NCI-H446 (cell line): ENCODE data around the gene VKORC1L1.
"Not testable (repeated sequence)": the region's sequence is repeated elsewhere in the genome, so short reads cannot be mapped to it uniquely, and the experiment has no call there.

Experiments used
- DNase-seq, 2 experiments: peaks; one replicate each; lab custom pipeline; 2025; lab: John Stamatoyannopoulos, UW

Gene VKORC1L1

DNA sequence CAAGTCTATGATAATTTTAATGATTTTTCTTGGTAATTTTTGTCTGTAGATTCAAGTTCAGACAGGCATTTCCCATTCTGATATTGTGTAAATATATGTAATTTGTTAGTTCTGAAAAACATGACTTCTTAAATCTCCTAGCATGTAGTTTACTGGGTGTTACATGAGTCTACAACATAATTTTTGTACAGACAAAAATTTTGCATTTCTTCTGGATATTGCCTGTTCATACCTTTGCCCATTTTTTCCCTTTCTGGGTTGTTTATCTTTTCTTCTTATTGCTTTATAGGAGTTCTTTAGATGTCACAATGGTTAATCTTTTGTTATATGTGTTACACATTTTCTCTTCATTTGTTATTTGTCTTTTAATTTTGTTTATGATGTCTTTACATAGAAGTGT is 12.1 kb downstream of the VKORC1L1 start:
- not testable (repeated sequence) for DNase-seq

DNA sequence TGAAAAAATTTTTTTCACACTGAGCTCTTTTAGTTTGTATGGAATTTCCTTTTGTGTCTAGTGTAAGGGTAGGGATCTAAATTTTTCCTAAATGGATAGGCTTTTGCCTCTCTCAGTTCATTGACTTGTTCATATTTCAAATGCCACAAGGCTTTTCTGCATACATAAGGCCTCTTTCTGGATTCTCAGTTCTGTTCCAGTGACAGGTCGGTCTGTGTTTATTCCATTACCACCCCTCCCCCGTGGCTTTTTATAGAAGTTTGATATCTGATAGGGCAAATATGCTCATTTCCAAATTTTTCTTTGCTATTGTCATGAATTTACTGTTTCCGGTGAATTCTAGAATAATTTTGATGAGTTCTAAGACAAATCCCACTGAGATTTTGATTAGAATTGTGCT is 12.7 kb downstream of the VKORC1L1 start:
- not testable (repeated sequence) for DNase-seq

DNA sequence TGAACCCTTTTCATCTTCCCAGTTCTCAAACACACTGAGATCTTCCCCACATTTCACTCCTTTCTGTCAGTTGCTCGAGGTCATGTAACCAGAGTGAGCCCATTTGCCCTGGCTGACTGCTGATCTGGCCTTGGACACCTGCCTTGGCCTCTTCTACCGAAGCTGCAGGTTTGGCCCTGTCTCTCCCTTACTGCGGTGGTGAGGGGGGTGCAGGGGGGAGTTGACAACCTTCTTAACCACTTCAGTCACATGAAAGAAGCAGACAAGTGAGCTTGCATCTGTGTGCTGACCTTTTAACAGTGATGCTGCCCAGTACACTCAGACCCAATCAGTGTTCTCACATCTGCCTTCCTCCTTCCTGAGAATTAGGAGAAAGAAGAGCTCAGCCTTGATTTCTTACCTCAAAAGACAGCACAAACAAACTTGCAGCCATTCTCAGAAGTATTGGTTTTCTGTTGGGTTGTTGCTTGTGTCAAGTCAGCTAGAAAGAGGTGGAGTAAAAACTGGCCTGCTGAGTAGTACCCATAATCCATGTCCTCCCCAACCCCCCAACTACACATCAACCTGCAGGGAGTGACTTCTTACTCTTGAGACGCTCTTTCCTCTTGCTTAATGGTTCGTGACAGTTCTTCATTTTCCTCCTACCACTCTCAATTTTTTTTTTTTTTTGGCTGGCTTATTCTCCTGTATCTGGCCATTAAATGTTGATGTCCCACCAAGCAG is 15.7 kb downstream of the VKORC1L1 start:
- DNase-seq, result not testable (repeated sequence)

- not testable (repeated sequence) for DNase-seq
These were observed 16.8 kb downstream of the VKORC1L1 start for GRCh38 chr7:65889722-65890121.

DNA sequence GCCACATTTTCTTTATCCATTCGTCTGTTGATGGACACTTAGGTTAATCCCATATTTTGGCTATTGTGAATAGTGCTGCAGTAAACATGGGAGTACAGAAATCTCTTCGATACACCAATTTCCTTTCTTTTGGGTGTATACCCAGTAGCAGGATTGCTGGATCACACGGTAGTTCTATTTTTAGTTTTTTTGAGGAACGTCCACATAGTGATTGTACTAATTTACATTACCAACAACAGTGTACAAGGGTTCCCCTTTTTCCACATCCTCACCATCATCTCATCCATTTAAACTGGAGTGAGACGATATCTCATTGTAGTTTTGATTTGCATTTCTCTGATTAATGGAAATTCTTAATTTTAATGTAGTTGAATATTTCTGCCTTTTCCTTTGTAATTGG is 19.3 kb downstream of the VKORC1L1 start:
- no peak for DNase-seq

DNA sequence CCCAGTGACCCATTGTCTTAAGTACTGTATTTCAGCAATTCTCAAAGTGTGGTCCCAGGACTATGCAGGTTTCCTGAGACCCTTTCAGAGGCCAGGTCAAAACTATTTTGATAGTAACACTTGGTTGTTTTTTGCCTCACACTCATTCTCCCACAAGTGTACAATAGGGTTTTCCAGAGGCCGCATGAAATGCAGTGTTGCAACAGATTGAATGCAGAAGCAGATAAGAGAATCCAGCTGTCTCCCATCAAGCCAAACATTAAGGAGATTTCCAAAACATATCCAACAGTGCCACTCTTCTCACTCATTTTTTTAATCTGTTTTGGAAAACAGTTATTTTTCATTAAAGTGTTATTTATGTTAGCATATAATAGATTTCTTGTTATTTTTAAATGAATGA is 20.0 kb downstream of the VKORC1L1 start:
- no peak for DNase-seq

DNA sequence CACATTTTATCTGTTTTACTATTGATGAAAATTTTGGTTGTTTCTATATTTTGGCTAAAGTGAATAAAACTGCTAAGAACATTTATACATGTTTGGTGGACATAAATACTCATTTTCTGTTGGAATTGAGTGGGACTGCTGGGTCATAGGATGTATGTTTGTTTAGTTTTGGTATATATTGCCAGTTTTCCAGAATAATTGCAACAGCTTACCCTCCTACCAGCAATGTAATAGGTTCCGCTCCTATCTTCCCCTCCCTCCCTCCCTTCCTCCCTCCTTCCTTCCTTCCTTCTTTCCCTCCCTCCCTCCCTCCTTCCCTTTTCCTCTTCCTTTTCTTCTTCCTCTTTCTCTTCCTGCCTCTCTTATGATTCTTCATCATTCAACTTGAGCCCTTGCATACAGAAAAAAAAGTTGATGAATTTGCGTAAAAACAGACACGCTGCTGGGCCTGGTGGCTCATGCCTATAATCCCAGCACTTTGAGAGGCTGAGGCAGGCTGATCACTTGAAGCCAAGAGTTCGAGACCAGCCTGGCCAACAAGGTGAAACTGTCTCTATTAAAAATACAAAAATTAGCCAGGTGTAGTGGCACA is 23.5 kb downstream of the VKORC1L1 start:
- no peak for DNase-seq

DNA sequence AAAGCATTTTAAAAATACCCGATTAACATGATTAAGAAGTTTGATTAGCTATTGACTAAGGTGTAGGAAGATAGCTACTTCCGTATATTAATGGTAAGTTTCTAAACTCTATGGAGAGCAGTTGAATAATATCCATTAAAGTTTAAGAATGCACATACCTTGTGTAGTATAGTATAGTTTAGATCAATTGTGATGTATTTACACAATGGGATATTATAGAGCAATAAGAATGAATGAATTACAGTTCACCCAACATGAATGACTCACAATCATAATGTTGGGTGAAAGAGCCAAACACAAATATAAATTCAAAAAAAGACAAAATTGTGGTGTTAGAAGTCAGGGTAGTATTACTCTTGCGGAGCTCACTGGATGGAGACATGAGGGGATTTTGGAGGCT is 24.4 kb downstream of the VKORC1L1 start:
- DNase-seq, result not testable (repeated sequence)

GRCh38 chr7:65898677-65899447 is 26.0 kb downstream of the VKORC1L1 start:
- not testable (repeated sequence) for DNase-seq

DNA sequence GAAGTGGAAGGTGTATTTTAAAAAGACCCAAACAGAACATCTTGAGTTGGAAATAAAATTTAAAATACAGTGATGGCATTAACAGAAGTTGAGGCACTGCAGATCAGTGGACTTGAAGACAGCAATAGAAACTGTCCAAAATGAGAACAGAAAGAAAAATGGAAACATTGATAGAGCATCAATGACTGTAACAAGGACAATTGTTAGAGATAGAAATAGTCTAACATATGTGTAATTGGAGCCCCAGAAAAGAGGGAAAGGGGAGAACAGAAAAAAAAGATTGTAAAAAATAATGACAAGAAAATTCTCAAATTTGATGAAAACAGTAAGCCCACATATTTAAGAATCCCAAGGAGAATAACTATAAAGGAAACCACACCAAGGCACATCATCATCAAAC is 29.4 kb downstream of the VKORC1L1 start:
- DNase-seq, result no peak

DNA sequence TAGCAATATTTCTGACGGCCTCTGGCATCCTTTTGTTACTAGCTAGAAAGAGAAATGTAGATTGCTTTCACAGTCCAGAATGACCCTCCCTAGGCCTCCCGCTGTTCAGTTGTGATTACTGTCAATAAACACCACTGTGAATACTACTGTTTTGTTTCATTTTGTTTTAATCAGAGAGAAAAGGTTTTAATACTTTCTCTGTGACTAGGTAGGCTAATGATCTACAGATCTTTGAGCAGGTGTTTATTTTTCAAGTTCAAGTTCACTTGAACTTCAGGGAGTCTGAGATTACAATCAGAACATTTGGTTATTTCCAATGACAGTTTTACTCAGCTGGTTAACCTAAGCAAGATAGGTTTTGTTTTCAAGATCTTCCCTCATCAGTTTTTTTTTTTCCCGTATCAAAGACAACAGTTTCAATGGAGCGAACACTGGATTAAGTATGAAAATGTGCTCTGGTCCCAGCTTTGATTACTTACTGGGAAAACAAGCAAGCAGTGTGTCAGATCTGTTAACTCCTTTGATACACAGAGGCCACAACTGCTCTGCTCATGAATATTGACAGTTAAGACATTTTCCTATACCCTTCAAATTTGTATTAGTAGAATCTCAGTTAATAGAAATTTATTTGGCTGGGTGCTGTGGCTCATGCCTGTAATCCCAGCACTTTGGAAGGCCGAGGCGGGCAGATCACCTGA is 34.8 kb downstream of the VKORC1L1 start:
- DNase-seq, result no peak

DNA sequence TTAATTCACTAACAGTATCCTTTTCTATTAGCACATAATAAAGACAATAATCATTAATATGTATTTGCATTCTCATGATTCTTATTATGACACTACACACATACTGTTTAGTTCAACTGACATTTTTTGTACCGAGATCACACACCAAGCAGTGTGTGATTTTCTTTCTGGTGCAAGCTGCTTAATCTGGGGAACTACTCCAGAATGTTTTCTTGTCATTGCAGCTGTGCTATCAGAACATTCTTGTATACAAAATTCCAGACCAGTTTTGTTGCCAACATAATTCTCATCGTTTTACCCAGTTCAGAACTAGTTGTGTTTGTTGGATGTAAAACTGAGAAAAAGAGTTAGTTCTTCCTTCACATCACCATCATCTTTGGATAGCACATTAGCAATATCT is 37.4 kb downstream of the VKORC1L1 start:
- DNase-seq, result no peak

DNA sequence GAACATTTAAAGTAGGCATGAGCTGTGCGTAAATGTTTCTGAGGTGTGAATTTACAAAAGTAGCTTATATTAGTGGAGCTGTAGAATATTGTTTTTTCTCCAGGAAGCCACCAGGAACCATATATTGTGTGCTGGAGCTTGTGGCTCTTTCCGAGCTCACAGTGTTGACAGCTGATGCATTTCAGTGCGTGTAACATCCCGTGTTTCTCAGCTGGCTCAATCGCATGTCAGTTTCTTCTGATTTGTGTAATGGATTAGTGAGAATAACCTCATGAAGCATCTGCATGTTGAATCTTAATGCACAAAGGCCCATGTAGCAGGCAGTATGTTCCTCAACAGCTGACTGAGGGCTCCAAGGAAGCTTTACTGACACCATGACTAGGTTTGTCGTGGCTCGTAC is 39.4 kb downstream of the VKORC1L1 start:
- DNase-seq, result no peak

- DNase-seq, result no peak
These were observed 43.2 kb downstream of the VKORC1L1 start for GRCh38 chr7:65915921-65916657.

- DNase-seq, result no peak
These were observed 50.4 kb downstream of the VKORC1L1 start for GRCh38 chr7:65923316-65923715.

DNA sequence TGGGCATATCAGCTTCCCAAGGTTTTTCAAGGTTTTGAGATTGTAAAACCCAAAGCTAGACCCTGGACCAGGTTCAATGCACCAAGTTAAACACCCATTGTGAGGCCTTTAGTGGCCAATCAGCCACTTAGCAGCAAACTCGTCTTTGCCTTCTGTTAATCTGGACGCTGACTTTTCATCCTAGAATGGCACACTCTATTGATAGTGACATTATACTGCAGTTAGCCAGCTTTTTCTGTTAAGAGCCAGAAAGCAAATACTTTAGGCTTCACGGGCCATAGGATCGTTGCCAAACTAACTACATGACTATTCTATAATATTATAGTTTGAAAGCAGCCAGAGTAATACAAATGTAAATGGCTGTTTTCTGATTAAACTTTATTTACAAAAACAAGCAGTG is 51.3 kb downstream of the VKORC1L1 start:
- DNase-seq, result no peak

- no peak for DNase-seq
These were observed 52.2 kb downstream of the VKORC1L1 start for GRCh38 chr7:65925040-65925439.

- no peak for DNase-seq
These were observed 53.7 kb downstream of the VKORC1L1 start for GRCh38 chr7:65926588-65926987.

GRCh38 chr7:65927489-65928448 is 54.9 kb downstream of the VKORC1L1 start:
- DNase-seq, result no peak

- DNase-seq, result no peak
These were observed 58.8 kb downstream of the VKORC1L1 start for GRCh38 chr7:65931685-65932084.

DNA sequence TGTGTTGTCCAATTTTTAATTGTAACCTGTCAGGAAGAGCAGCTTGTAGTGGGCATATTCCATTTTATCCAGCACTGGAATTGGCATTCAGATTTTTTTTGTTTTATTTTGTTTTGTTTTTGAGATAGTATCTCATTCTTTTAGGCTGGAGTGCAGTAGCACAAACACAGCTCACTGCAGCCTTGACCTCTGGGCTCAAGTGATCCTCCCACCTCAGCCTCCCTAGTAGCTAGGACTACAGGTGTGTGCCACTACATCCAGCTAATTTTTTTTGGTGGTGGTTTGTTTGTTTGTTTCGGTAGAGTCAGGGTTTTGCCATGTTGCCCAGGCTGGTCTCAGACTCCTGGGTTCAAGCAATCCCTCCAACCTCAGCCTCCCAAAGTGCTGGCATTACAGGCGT is 64.4 kb downstream of the VKORC1L1 start:
- no peak for DNase-seq
